Measurements from ENCODE around the gene PTRHD1. TPM values are rescaled to one million over a fixed set of nuclear protein-coding genes. Genes with fewer than 3 reads are reported as not detected.
A peak's percentile ranks its signal among the peaks of the same experiment; 100 is the strongest.

The PTRHD1 gene
- total and polyA plus RNA-seq, 2 of the 8 experiments (the other 6 are each of a cell fraction or from before 2014, with no cell fraction given), result 46.2 to 91.9 TPM

- H3K56ac ChIP-seq (replicated peaks; ENCODE audit: insufficient read length, low read depth, low read length), result no peak overlapping the region
- peak in 1 of 2 experiments; percentile 13 for DNase-seq (ENCODE audit: low read depth in 1 of 2, low spot score in 2 of 2)
- no peak overlapping the region for H3K23ac ChIP-seq (ENCODE audit: insufficient read length)
- H4K20me1 ChIP-seq (replicated peaks in 1 of 2; ENCODE audit: control insufficient read depth in 1 of 2, insufficient read depth in 2 of 2, low read length in 2 of 2), result peaks cover 12 to 15% of the 10 kb centered on the region in 2 experiments
- H4K8ac ChIP-seq (ENCODE audit: extremely low read depth, insufficient read depth, low read length), result no peak overlapping the region
- no peak overlapping the region for H2AK5ac ChIP-seq (ENCODE audit: low read depth, low read length)
- no peaks in the 10 kb centered on the region for H3K9me3 ChIP-seq (ENCODE audit: insufficient read depth in 2 of 2, low read depth in 1 of 2, low read length in 1 of 2)
- no peak overlapping the region for H3K4me2 ChIP-seq (ENCODE audit: insufficient read depth in 1 of 2, low read depth in 2 of 2, low read length in 2 of 2)
- no peak overlapping the region for H3K14ac ChIP-seq (ENCODE audit: insufficient read length)
- no peak overlapping the region for H3K4ac ChIP-seq (replicated peaks; ENCODE audit: insufficient read length, low read depth, low read length)
- WGBS, 2 experiments (ENCODE audit: extremely low coverage in 1 of 2, insufficient coverage in 1 of 2, insufficient read length in 1 of 2, insufficient replicate concordance in 2 of 2, low coverage in 1 of 2, low lambda C conversion rate in 2 of 2, missing lambda C conversion rate in 1 of 2), result 89% methylated on average over 6 of the region's 6 CpGs; no CpG with 5 or more reads in 1 of the 2 experiments
- H4K5ac ChIP-seq (ENCODE audit: insufficient read length, low read depth, low read length), result no peak overlapping the region
- ChIA-PET CTCF (ENCODE audit: partially characterized antibody) (interaction anchor here (0.9 to 1.7 kb wide), 5 partner anchors 9 to 406 kb away, joined by 3 to 5 read pairs (median 3); no protein-coding TSS in a partner anchor), POLR2A (ENCODE audit: partially characterized antibody) (interaction anchor here (1.1 kb wide), 1 partner anchor 24 kb away, joined by 3 read pairs; no protein-coding TSS in a partner anchor)
- no peak overlapping the region for H3K27ac ChIP-seq (ENCODE audit: low read depth, low read length)
- no peak overlapping the region for H3K18ac ChIP-seq (ENCODE audit: extremely low read depth, low read length)
- H2BK15ac ChIP-seq (ENCODE audit: low read length), result no peak overlapping the region
- H3K4me3 ChIP-seq (ENCODE audit: extremely low read depth in 1 of 4, insufficient read depth in 2 of 4, low read depth in 3 of 4, low read length in 4 of 4), result no peak overlapping the region
- H3K4me1 ChIP-seq (replicated peaks in 1 of 4; ENCODE audit: control insufficient read depth in 3 of 4, insufficient read depth in 4 of 4, low read length in 3 of 4), result peaks cover 4 to 11% (median 8%) of the 10 kb centered on the region in 4 experiments
- H3K9ac ChIP-seq (replicated peaks in 1 of 4; ENCODE audit: extremely low read depth in 1 of 4, low read depth in 3 of 4, low read length in 3 of 4), result no peak overlapping the region
- no peak overlapping the region for H2BK5ac ChIP-seq (ENCODE audit: low read depth, low read length)
- H3K79me2 ChIP-seq (ENCODE audit: control insufficient read depth in 1 of 2, insufficient read depth in 2 of 2, low read length in 2 of 2), result peaks cover 0 to 36% of the 10 kb centered on the region in 2 experiments; a peak in 3 of 4 replicates
- H3K36me3 ChIP-seq (ENCODE audit: control insufficient read depth in 2 of 4, insufficient read depth in 4 of 4, low read length in 3 of 4), result peaks cover 25 to 73% (median 53%) of the 10 kb centered on the region in 4 experiments
- FAIRE-seq, result no peak
- H3K27me3 ChIP-seq (replicated peaks in 1 of 4; ENCODE audit: control insufficient read depth in 3 of 4, extremely low read depth in 1 of 4, insufficient read depth in 3 of 4, low read length in 3 of 4), result no peaks in the 10 kb centered on the region
- H3K79me1 ChIP-seq (ENCODE audit: low read depth, low read length), result peaks cover 12% of the 10 kb centered on the region; the same call in 1 of the 2 replicates
- no peaks in the 10 kb centered on the region for H3K23me2 ChIP-seq (ENCODE audit: low read depth, low read length)
- no peak overlapping the region for H2AFZ ChIP-seq (ENCODE audit: low read length)
- H2BK120ac ChIP-seq (replicated peaks; ENCODE audit: low read depth, low read length), result no peak overlapping the region
- no peak overlapping the region for H2BK12ac ChIP-seq (ENCODE audit: low read depth, low read length)
- no peak overlapping the region for H2BK20ac ChIP-seq (ENCODE audit: low read length)
- no peak overlapping the region for H4K91ac ChIP-seq (replicated peaks; ENCODE audit: insufficient read length, low read length)
- TF ChIP-seq YY1 (IDR thresholded peaks at IDR 0.05; ENCODE audit: low read depth, low read length) (no peak), KDM5A (IDR thresholded peaks at IDR 0.05; ENCODE audit: low read length) (no peak), TCF12 (IDR thresholded peaks at IDR 0.05; ENCODE audit: low read depth, low read length) (no peak), CTBP2 (IDR thresholded peaks at IDR 0.05; ENCODE audit: borderline replicate concordance, insufficient read depth, insufficient read length, low read length) (no peak), BACH1 (IDR thresholded peaks at IDR 0.05; ENCODE audit: low read length) (no peak), NANOG (IDR thresholded peaks at IDR 0.05; ENCODE audit: insufficient read depth, low read depth, low read length, poor library complexity, severe bottlenecking) (no peak), BCL11A (IDR thresholded peaks at IDR 0.05; ENCODE audit: low read depth in 2 of 2, low read length in 2 of 2) (no peak), ATF2 (IDR thresholded peaks at IDR 0.05; ENCODE audit: low read length) (no peak), KDM1A (IDR thresholded peaks at IDR 0.05; ENCODE audit: borderline replicate concordance, low read length) (no peak)
Measured at GRCh38 chr2:24816404-24816803, 23.2 kb upstream of the PTRHD1 start.
